NT2/D1 (cell line): Measurements from ENCODE around the gene ZSCAN10.
"Not testable (repeated sequence)": the region's sequence is repeated elsewhere in the genome, so short reads cannot be mapped to it uniquely, and the experiment has no call there.

ENCODE experiments used
- DNase-seq: peaks from one replicate; pipeline ENCODE4 v3.0.0-alpha.2; 2011; ENCODE audit warnings: low read depth, low spot score
- H3K27me3 ChIP-seq: 2 replicates; pipeline ENCODE4 v1.6.0; 2011; ENCODE audit warnings: mild to moderate bottlenecking; ENCODE audit not compliant: insufficient read length, insufficient read depth
- H3K36me3 ChIP-seq: 2 replicates; pipeline ENCODE4 v1.6.1; 2011; ENCODE audit warnings: mild to moderate bottlenecking, low read length, mixed read lengths; ENCODE audit not compliant: insufficient read depth, insufficient read length
- H3K4me1 ChIP-seq: 2 replicates; pipeline ENCODE4 v1.5.1; 2011; ENCODE audit not compliant: insufficient read depth, insufficient read length
- H3K4me3 ChIP-seq: 2 replicates; pipeline ENCODE4 v1.5.1; 2011; ENCODE audit warnings: low read depth; ENCODE audit not compliant: insufficient read length
- H3K9ac ChIP-seq: 2 replicates; pipeline ENCODE4 v1.6.0; 2011; ENCODE audit warnings: low read depth; ENCODE audit not compliant: insufficient read length
- H3K9me3 ChIP-seq: 2 replicates; pipeline ENCODE4 v1.5.1; 2011; ENCODE audit warnings: mild to moderate bottlenecking, low read length; ENCODE audit not compliant: insufficient read depth
- SUZ12 ChIP-seq: IDR thresholded peaks from 2 replicates; pipeline ENCODE4 v1.6.1; 2011; ENCODE audit not compliant: insufficient read length, insufficient read depth; ENCODE audit errors: extremely low read depth
- YY1 ChIP-seq: IDR thresholded peaks from 2 replicates; pipeline ENCODE4 v1.6.1; 2011; ENCODE audit not compliant: insufficient read length, insufficient read depth
- ZNF274 ChIP-seq: IDR thresholded peaks from 2 replicates; pipeline ENCODE4 v1.6.1; 2011; ENCODE audit warnings: mild to moderate bottlenecking, low read depth, low read length

Gene ZSCAN10

DNA sequence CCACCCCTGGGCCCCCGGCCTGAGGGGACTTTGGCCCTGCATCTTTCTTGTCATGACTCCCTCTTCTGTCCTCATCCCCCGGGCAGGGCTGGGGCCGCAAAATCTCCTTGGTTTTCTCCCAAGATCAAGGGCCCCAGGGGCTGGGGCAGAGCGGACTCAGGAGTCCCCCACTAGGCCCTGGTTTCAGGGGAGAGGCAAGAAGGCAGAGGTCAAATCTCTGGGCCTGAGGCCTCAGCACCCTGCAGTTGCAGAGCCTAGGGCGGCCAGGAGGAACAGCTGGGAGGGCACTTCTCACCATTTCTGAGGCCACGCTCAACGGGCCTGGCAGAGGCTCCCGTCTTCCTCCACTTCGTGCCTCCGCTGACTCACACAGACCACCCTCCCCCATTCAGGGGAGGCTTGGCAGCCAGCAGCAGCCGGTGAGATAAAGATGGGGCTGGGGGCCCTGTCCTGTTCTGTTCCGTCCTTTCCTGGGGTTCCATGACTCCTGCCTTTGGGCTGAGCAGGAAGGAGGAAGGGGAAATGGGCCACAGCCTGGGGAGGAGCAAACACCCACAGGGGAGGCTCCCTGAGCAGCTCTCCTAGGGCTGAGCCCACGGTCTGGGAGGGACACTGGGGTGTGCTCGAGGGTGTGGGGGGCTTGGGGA is 12.4 kb downstream of the ZSCAN10 start:
- H3K9ac ChIP-seq = peak overlapping the region; percentile 39
- H3K36me3 ChIP-seq = peaks cover 31% of the 10 kb centered on the region
- no peak overlapping the region for H3K4me3 ChIP-seq
- peaks cover 27% of the 10 kb centered on the region for H3K4me1 ChIP-seq
- no peaks in the 10 kb centered on the region for H3K9me3 ChIP-seq
- H3K27me3 ChIP-seq = no peaks in the 10 kb centered on the region
- TF ChIP-seq YY1 (no peak), ZNF274 (no peak), SUZ12 (no peak)
- DNase-seq = no peak

DNA sequence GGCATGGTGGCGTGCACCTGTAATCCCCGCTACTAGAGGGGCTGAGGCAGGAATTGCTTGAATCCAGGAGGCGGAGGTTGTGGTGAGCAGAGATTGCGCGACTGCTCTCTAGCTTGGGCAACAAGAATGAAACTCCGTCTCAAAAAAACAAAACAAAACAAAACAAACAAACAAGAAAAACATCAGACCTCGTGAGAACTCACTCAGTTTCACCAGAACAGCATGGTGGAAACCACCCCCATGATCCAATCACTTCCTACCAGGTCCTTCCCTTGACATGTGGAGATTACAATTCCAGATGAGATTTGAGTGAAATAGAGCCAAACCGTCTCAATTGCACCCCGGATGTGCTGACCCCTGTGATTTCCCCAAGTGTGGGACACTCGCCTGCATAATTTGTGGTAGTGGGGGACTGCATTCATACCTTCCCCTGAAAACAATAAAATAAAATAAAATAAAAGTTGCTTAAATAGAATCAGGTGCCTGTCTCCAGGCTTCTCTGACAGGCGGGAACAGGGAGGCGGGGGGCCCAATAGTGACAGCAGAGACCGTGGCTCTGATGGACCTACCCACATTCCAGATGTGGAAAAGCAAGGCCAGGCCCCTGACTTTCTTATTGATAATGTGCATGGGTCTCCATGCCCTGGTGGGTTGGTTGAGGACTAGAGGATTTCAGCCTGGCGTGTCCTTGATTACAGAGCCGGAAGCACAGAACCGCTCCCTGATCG is 13.1 kb downstream of the ZSCAN10 start:
- Histone ChIP-seq H3K9ac (no peak overlapping the region), H3K9me3 (0 out of 2 replicates have a peak, but pooled peaks cover 2% of the 10 kb centered on the region), H3K27me3 (no peaks in the 10 kb centered on the region), H3K4me1 (peaks cover 27% of the 10 kb centered on the region), H3K36me3 (peaks cover 24% of the 10 kb centered on the region), H3K4me3 (no peak overlapping the region)
- TF ChIP-seq ZNF274 = no peak
- TF ChIP-seq SUZ12 = no peak
- no peak for TF ChIP-seq YY1
- no peak for DNase-seq

DNA sequence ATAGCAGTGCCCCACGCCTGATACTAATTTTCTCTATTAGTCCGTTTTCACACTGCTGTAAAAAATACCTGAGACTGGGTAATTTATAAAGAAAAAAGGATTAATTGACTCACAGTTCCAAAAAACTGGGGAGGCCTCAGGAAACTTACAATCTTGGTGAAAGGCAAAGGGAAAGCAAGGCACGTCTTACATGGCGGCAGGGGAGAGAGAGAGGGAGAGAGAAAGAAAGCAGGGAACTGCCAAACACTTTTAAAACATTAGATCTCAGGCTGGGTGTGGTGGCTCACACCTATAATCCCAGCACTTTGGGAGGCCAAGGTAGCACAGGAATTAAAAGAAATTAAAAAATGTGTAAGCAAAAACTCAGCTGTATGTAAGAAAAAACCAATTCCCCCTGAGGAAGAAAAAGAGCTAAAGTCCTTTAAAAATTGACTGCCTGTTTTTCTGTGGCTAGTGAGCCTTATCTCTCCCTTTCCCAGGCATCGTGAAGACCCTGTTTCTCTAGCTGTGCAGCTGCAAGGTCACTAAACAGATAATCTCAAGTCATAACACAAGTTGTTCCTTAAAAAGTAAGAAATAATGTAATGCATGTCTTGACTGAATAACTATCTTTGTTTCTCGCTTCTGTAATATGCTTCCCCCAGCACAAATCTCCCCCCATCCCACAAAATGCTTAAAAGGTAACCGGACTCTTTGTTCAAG is 14.0 kb downstream of the ZSCAN10 start:
- H3K36me3 ChIP-seq = peaks cover 20% of the 10 kb centered on the region
- DNase-seq = no peak
- H3K9me3 ChIP-seq = 0 out of 2 replicates have a peak, but pooled peaks cover 4% of the 10 kb centered on the region
- H3K4me1 ChIP-seq = peaks cover 27% of the 10 kb centered on the region
- H3K9ac ChIP-seq = no peak overlapping the region
- H3K4me3 ChIP-seq = no peak overlapping the region
- TF ChIP-seq ZNF274 (no peak), SUZ12 (no peak), YY1 (no peak)
- H3K27me3 ChIP-seq = no peaks in the 10 kb centered on the region

DNA sequence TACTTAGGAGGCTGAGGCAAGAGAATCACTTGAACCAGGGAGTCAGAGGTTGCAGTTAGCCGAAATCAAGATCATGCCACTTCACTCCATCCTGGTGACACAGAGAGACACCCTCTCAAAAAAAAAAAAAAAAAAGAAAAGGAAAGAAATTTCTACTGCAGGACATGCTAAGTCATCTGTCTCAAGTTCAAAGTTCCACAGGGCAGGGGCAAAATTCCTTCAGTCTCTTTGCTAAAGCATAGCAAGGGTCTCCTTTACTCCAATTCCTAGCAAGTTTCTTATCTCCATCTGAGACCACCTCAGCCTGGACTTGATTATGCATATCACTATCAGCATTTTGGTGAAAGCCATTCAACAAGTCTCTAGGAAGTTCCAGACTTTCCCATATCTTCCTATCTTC is 14.6 kb downstream of the ZSCAN10 start:
- TF ChIP-seq ZNF274 (no peak), YY1 (no peak), SUZ12 (no peak)
- DNase-seq = no peak
- H3K27me3 ChIP-seq = no peaks in the 10 kb centered on the region
- 0 out of 2 replicates have a peak, but pooled peaks cover 4% of the 10 kb centered on the region for H3K9me3 ChIP-seq
- H3K4me1 ChIP-seq = peaks cover 27% of the 10 kb centered on the region
- H3K4me3 ChIP-seq = no peak overlapping the region
- peaks cover 14% of the 10 kb centered on the region for H3K36me3 ChIP-seq
- H3K9ac ChIP-seq = no peak overlapping the region

DNA sequence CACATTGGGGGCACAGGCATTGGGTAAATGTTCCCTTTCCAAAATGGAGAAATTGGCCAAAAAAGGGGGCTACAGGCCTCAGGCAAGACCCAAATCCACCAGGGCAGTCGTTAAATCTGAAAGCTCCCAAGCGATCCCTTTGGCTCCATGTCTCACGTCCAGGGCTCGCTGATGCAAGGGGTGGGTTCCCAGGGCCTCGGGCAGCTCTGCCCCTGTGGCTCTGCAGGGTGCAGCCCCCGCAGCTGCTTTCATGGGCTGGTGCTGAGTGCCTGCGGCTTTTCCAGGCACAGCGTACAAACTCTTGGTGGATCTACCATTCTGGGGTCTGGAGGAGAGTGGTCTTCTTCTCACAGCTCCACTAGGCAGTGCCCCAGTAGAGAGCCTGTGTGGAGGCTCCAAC is 15.7 kb downstream of the ZSCAN10 start:
- H3K36me3 ChIP-seq, H3K9ac ChIP-seq: not testable (repeated sequence)

DNA sequence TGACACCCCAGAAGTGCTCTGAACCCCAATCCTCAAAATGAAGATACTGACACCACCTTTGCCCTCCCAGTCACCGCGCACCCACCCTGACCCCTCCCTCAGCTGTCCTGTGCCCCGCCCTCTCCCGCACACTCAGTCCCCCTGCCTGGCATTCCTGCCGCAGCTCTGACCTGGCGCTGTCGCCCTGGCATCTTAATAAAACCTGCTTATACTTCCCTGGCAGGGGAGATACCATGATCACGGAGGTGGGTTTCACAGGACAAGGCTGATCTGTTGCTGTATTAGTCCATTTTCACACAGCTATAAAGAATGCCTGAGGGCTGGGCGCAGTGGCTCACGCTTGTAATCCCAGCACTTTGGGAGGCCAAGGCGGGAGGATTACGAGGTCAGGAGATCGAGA is 17.1 kb downstream of the ZSCAN10 start:
- H3K9ac ChIP-seq, H3K4me1 ChIP-seq, DNase-seq, H3K9me3 ChIP-seq, H3K4me3 ChIP-seq, H3K27me3 ChIP-seq, H3K36me3 ChIP-seq: not testable (repeated sequence)

More for the DNA sequence above, 15.7 kb downstream of the ZSCAN10 start:
- not testable (repeated sequence) for H3K27me3 ChIP-seq, DNase-seq, H3K9me3 ChIP-seq, H3K4me3 ChIP-seq
- peaks cover 18% of the 10 kb centered on the region for H3K4me1 ChIP-seq

DNA sequence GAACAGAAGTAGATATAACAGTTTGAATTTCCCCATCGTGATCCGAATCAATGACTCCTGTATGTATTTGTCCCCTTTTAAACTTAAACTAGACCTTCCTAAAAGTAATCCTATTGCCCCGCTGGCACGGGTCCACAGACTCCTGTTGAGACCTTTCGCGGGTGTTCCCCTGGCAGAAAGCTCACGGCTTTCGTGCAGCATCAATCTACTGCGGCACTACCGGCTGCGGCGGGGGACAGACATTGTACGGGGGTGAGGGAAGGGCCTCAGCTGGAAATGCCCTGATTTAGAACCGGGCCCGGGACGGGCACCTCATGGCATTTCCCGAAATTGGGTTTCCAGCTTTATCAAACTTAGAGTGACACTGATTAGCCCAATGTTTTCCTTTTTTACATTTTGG is 19.1 kb downstream of the ZSCAN10 start:
- no peak for TF ChIP-seq YY1
- TF ChIP-seq ZNF274 = no peak
- TF ChIP-seq SUZ12 = no peak
- Histone ChIP-seq H3K4me3 (no peak overlapping the region), H3K4me1 (peaks cover 13% of the 10 kb centered on the region), H3K27me3 (no peaks in the 10 kb centered on the region), H3K9me3 (0 out of 2 replicates have a peak, but pooled peaks cover 4% of the 10 kb centered on the region), H3K36me3 (no peaks in the 10 kb centered on the region), H3K9ac (no peak overlapping the region)
- no peak for DNase-seq
